GM21447 (cell line): ENCODE measurements around the gene PCSK7.
"Not testable (repeated sequence)": the region's sequence is repeated elsewhere in the genome, so short reads cannot be mapped to it uniquely, and the experiment has no call there.

Source experiments
- ATAC-seq: cut with Tn5 transposase; IDR thresholded peaks from one replicate; pipeline ENCODE4 v1.9.1; 2021; ENCODE audit not compliant: unreplicated experiment

The PCSK7 gene

DNA sequence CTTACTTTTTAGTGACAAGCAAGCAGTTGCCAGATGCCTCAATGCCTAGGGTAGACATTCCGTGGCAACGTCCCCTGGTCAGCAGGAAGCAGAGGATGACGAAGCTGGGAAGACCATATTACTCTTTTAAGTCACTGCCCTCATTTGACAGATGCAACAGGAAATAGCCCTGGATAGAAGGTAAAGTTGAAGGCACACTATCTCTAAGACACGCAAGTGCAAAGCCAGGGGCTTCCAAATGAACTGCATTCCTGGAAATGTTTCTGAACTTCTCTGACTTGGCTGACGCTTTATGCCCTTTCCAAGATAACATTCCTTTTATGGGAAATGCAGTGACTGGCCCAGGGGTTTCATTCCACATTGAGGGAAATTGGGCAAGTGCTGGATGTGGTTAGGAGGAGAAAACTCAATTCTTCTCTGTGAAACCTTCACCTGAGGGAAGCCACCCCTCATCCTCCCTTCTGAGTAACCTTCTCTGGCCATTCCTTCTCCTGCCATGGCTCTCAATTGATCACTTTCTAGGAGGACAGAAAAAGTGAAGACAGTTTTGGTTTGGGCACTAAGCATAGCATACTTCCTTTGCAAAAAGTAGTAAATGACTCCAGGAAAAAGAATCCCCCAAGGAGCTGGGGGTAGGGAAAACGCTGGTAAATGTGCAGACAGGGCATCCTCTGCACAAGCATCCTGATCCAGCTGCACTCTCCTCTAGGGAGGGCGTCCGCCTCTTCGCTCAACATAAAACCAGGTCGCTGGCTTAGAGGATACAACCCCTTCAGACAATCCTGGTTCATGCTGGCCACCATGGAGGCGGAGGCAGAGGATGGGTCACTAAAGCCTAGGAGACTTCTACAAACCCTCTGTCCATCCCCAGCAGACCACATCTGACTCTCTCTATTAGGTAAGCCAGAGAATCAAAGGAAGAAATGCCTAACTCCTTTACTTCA lies 14.5 kb downstream of the PCSK7 start:
- ATAC-seq, result no peak

- ATAC-seq, result no peak
Measured at GRCh38 chr11:117214404-117215110, 17.3 kb downstream of the PCSK7 start.

DNA sequence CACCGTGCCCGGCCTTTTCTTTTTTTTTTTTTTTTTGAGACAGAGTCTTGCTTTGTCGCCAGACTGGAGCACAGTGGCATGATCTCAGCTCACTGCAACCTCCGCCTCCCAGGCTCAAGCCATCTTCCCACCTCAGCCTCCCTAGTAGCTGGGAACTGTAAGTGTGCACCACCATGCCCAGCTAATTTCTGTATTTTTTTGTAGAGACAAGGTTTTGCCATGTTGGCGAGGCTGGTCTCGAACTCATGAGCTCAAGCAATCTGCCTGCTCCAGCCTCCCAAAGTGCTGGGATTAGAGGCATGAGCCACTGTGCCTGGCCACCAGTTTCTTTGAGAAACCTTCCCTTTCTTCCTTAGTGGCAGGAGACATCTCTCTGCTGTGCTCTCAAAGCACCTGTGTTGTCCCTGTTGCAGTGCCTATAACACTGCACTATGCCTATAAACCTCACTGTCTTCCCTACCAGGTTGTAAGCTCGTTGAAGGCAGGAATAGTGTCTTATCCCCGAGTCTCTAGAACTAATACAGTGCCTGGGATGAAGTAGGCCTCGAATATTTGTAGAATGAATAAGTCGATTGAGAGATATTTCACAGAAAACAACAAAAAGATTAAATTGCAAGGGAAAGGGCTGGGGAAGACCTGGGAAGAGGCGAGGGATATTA lies 19.0 kb downstream of the PCSK7 start:
- ATAC-seq, result no peak

GRCh38 chr11:117210620-117211019 lies 21.3 kb downstream of the PCSK7 start:
- no peak for ATAC-seq

- not testable (repeated sequence) for ATAC-seq
Measured at GRCh38 chr11:117209351-117210125, 22.3 kb downstream of the PCSK7 start.

- ATAC-seq, result not testable (repeated sequence)
Measured at GRCh38 chr11:117208710-117209109, 23.2 kb downstream of the PCSK7 start.

- ATAC-seq, result not testable (repeated sequence)
Measured at GRCh38 chr11:117207481-117207880, 24.4 kb downstream of the PCSK7 start.

DNA sequence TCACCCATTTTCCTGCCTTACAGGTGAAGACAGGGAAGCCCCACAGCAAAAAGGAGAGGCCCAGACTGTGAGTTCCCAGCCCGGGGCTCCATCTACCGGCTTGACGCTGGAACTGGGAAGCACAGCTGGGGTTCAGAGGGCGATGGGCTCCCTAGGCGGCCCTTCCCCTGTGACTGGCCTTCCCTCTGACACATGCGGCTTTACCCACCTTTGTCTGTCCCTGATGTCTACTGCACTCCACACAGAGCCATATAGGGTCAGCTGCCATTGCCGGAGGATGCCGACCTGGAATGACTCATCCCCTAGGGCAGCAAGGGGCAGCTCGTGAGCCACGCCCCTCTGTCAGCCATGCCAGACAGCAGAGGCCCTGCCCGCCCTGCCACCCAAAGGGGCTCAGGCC lies 25.0 kb downstream of the PCSK7 start:
- not testable (repeated sequence) for ATAC-seq

DNA sequence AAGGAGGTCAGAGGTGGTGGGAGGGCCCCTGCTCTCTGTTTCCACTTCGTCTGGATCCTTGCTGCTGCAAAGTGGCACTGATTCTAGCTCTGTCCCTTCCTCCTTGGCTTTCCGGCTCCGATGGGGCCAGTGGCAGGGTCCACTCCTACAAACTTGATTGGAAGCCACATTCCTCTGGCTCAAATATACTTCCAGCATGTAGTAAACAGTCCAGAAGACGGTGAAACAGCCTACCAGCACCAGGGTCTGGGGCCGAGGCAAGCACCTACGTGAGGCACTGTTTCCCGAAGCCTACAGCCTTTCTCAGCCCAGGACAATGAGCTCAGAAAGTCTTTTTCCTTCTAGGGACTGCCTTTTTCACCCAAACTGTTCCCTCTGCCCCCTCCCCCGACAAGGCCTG lies 25.8 kb downstream of the PCSK7 start:
- ATAC-seq, result not testable (repeated sequence)

DNA sequence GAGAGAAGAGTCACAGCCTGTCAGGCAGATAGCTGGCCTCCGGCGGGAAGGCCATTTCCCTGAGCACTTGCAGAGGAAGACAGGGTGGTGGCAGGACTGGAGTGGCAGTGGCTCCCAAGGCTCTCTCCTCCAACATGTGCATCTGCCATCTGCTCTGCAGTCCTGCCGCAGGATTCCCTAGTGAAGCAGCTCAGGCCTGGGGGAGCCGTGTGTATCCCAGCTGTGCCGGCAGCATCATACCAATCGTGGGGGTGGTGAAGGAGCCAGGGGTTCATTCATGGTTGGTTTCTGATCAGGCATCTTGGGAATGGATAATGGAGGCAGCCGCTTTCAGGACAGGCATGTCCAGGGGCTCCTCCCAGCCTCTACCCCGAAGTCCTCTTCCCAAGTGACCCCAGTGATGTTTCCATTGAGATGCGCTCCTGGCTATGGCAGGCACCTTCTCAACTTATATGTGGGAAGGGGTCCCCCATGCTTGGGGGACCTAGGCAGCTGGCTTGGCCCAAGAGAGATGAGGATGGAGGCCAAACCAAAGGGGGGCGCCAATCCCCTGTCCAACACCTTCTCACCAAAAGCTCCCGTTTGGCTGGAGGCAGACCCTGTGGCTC lies 26.6 kb downstream of the PCSK7 start:
- ATAC-seq, result no peak

GRCh38 chr11:117204283-117205080 lies 27.4 kb downstream of the PCSK7 start:
- ATAC-seq, result no peak

DNA sequence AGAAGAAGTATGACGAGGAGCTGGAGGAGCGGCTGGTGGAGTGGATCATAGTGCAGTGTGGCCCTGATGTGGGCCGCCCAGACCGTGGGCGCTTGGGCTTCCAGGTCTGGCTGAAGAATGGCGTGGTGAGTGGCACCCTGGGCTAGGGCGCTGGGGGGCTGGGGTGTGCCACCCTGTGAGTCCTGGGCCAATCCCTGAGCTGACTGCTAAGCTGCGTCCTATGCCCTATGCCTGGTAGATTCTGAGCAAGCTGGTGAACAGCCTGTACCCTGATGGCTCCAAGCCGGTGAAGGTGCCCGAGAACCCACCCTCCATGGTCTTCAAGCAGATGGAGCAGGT lies 28.8 kb downstream of the PCSK7 start:
- ATAC-seq, result no peak

- ATAC-seq, result no peak
Measured at GRCh38 chr11:117202386-117203068, 29.3 kb downstream of the PCSK7 start.

GRCh38 chr11:117201658-117202305 lies 30.1 kb downstream of the PCSK7 start:
- ATAC-seq, result no peak

GRCh38 chr11:117200813-117201657 lies 30.8 kb downstream of the PCSK7 start:
- ATAC-seq, result no peak

DNA sequence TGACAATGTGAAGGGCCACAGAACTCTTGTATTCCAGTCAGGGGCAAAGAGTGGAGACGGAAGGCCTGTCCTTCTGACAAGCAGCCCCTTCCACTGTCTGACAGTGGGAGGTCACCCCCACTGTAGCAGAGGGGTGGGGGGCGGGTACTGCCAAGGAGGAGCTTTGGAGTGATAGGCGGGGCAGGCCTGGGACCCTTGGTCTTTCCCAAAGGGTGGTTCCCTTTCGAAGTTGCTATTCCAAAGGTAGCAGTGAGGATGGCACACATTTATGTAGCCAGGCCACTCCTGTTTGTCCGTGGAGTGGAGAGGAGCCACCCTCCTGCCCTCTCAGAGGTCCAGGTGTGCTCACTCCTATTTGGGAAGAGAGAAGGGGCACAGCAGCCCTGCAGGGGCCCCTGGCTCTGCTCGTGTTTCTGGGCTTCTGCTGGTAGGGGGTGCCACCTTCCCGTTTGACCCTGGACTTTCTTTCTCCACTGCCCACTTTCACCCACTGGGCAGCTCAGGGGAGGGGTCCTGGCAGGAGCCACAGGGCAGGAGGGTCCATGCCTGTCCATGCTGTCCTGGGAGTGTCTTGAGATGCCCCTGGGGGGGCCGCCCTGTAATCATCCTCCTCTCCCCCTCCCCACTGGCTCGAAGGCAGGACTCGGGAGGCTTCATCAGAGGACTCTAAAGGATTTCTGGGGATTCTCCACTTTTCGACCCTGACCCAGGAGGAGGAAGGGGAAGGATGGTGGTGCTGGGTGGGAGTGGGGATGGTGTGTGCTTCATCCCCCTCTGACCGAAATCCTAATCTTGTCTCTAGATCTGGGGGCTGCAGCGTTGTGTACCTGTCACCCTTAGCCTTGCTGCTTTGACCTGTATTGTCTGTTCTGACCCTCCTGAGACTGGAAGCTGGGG lies 31.7 kb downstream of the PCSK7 start:
- no peak for ATAC-seq
